Measurements from ENCODE around the gene UQCRQ.
A peak's percentile ranks its signal among the peaks of the same experiment; 100 is the strongest.

UQCRQ gene

DNA sequence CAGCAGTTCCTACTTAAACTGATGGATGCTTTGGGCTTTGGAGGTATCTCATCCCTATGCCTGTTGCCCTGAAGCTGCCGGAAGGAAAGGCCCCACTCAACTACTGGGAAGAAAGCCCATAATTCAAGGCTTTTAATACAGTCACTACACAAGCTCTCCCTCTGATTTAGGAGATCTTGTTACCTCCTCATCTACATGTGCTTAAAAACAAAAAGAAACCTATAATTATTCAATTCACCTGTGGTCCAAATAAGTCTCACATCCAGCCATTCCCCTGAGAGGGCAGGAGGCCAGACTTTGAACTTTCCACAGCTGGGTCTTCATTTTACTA is 6.3 kb downstream of the UQCRQ start:
- no peak for DNase-seq

DNA sequence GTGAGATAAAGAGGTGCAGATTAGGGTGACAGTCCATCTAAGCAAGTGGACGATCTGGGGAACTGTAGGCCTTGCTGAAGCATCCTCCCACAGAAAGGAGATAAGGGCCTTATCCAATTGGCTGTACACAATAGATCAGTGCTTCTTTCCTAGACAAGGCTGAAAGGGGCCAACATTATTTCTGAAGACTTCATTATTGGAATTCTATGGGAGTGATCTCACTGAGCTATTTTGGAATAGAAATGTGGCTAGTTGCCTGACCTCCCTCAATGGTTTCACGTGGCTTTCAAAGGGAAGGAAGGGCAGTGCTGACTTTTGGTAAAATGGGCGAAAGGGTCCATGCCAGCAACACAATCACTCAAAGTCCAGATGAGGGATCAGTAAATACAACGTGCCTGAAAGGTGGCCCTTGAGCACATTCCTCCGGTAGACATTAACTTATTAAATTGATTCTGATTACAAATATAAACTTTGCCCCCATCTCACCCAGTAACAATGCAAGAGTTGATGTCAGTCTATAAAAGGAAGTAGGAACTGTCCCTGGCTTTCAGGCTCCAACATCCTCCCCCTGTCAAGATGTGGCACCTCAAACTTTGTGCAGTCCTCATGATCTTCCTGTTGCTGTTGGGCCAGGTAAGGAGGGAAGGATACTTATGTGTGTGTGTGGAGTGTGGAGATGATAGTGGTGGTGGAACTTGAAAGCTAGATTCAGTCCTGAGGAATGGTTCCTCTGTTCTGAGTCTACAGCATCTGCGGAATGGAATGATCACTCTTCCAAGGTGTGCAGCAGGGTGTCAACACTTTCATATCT is 6.9 kb downstream of the UQCRQ start, which contains the start of gene LEAP2:
TSS of gene LEAP2 (plus strand) at position 550 of the 811 bp plus-strand sequence. CDS start at position 577, 27 bp downstream.
- no peak for DNase-seq

DNA sequence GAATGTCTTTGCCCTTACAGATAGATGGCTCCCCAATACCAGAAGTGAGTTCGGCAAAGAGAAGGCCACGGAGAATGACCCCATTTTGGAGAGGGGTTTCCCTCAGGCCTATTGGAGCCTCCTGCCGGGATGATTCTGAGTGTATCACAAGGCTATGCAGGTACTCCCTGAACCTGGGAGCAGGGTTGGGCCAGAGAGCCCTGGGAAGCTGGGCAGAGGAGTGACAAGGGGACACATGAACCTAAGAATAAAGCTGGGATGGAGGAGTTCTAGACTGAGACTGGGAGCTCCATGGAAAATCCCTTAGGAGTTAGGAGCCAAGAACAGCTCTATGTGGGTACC is 7.5 kb downstream of the UQCRQ start:
- no peak for DNase-seq

DNA sequence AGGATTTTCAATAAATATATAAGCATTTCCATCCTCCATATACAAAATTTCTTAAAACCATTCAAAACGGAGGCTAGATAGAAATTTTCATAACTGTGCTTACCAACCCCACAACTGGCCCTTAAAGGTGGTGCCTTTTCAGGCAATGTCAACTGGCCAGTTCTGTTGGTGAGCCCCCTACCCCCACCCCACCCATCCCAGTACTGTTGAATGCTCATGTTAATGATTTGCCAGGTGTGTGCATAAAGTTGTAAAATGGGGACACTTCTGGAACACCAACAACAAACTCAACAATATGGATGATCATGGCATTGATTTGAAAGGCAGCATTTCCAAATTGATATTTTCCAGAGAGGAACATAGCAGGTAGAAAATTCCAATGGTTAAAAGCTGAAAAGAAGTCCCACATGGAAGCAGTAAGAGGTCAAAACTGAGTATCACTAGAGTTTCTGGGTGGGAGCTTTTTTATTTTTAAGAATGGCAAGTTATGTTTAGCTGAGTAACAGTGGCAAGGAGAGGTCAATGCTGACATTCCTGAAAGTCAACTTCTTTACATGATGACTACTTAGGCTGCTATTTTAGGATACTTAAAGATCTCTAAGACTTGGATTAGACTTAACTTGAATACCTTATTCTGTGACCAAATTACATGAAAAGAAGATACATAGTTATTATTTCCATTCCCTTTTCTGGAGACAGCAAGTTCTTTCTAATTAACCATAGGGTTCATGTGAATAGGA is 9.7 kb downstream of the UQCRQ start:
- no peak for DNase-seq

DNA sequence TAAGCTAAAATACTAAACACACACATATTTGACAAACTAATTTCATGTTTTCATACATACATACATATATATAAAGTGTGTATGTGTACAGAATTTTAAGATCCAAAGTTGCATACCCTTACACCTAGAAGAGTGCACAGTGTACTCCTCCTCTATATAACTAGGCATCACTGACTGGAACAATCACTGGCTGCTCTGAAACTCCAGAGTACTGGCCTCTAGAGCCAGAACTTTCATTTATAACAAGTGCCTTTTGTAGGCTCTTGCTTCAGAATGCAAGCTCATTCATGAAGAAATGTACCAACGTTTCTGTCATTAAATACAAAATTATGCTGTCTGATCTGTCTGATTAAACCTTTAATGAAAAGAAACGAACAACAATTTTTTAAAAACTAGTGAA is 11.0 kb downstream of the UQCRQ start:
- DNase-seq: no peak

DNA sequence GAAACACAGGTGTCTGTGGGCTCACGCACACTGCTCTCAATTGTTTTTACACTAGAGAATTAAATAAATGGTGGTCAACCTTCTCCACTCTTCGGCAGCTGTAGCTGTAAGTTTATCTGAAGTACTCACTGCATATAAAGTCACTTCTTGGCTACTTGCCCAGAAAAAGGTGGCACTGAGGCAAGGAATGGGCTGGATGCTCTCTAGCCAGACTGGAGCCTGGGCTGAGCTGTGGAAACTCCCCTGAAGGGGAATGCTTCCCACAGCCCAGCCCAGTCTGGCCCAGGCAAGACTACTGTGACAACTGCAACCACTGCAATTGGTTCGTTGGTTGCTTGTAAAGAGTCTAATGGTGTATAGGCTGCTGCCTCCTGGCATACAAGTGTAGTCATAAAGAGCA is 11.5 kb downstream of the UQCRQ start:
- DNase-seq: no peak

DNA sequence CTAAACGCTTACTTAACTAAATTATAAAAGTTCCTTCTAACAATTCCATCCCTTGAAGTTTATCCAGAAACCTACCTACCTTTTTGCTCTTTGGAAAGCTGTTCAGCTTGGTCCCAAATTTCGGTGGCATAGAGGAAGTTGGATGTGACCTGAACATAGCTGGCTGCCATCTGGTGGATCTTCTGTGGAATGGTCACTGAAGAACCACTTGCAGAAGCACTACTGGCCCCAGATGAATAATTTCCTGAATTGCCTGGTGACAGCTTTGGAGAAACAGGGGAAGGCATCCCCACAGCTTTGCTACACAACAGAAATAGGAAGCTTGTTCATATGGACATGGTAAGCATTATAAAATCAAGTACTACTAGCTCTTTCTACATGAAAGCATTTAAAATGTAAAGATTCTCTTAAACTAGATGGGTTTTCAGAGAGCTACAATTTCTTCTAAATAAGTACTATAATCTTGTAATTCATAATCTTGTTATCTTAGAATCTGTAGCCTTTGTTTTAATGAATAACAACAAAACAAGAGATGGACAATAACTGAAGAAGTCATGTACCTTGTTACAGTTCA is 16.9 kb downstream of the UQCRQ start:
- peak in 1 of 2 experiments; percentile 7 for DNase-seq

DNA sequence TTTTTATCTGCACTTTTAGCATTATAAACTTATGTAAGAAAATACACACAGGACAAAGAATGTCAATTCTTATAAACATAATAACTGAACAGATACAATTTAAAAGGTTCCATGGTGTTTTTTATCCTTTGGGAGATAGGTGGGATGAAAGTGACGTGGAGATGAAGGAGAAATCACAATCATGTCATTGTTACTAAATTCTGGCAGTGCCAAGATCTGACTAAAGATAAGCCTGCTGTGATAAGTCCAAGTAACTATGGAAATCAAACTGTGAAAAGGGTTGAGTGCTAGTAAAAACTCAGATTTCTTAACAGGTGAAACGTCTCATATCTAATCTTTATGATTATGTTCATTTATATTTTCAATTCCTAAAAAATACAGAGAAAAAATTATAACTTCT is 18.1 kb downstream of the UQCRQ start:
- no peak for DNase-seq

DNA sequence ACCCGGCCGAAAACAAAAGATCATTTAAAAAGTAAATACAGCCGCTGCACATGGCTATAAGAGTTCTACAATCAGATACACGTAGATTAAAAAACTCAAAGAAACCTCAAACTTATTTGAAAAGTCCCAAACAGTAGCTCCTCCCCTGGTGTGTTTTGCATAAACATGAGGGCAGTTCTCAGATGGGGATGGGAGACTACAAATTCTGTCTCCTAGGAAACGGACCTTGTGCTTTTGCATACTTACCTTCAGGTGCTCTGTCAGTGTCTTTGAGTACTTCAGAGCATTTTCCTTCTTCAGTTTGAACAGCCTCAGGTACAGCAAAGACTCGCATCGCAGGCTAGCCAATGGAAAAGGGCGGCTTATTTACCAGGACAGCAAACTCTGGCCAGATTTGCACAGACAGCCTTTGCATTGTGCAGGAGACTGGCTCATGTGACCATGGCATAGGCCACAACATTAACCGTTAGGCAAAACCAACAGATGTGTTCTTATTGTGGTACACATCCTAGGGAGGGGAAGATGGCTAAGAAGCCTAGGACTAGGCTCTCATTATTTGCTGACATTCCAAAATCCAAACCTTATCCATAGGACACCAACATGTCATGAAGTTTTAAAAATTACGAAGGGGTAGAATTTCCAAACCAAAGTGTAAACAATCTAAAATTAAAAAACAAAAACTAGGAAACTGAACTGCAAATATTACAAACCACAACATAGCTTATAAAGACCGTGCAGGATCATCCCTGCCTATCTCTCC is 19.8 kb downstream of the UQCRQ start:
- DNase-seq: no peak

DNA sequence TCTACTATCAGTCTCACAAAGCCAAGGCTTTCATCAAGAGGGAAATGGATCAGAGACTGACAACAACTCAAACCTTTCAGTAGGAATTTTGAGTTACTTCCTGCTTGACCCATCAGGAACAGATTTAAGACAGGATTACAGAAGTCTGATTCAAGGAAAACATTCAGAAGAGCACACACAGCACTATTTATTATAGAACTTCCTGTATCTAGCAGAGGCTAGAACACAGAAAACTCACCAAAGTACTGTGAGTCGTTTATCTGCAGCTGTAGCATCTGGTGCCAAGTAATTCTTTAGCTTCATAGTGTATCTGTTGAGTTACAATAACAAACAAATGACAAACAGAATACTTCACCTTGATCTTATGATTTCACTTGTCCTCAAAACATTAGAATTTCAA is 20.8 kb downstream of the UQCRQ start:
- no peak for DNase-seq

DNA sequence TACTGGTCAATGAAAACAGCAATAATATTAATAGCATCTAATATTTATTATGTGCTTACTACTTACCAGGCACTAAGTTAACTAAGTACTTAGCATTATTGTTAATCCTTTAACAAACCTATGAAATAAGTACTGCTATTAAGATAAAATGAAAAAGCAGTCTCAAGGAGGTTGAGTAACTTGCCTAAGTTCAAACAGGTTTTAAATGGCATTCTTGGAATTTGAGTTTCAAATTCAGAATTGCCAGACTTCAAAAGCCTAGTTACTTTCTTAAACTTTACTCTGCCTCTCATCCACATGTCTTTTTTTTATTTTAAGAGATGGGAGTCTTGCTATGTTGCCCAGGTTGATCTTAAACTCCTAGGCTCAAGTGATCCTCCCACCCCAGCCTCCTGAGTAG is 23.1 kb downstream of the UQCRQ start:
- DNase-seq: no peak

DNA sequence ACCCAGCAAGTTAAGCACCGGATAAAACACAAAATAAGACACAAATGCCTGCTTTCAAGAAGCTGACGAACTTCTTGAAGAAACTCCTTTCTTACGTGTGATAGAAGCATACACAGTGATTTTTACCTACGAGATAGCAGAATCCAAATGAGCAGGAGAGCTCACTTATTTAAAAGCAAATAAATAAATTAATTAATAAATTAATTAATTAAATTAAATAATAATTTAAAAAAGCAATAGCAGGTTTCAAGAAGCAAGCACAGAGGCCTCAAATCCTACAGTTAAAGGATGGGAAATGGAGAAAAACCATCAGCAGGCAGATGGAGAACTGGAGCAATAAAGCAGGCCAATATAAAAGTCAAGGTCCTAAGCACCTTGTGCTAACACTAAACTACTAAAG is 24.4 kb downstream of the UQCRQ start:
- no peak for DNase-seq

DNA sequence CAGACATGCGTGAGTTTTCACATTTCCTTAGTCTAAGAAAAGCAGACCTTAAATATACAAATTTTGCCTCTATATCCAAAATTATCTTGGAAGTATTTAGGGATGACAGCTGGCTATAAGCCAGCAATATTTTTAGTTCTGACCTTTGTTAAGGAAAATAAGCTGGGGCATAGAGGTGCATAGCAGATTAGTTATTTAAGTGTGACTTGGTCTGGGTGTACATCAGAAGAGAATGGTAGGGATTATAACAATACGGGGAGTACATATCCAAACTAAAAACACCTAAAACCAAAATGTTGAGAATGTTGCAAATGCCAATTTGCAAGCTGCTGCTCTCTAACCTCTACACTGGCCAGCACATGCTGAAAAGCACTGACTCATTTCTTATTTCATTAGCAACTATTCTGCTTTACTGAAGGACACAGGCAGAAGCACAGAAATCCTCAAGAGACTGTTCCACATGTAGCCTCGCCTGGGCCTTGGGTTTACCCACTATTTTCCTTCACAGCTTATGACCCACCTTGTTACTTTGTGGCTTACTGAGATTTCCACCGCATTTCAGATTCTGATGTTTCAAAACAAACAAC is 29.4 kb downstream of the UQCRQ start:
- DNase-seq: no peak

DNA sequence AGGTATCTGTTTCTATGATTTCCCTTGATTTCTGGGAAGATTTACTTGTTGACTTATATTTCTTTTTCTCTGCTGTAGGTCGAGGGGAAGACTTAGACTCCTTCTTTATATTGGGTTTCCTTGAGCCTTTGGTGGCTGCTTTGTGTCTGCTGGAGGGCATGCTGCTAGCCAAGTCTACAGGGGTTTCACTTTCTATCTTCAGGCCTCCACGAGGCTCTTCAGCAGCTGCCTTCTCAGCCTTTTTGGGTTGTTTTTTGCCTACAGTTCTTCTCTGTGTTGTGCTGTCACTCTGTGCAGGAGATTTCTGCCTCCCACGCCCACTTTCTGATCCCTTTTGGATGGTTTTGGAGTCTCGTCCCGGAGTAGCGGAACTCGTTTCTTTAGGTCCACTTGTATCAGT is 30.2 kb downstream of the UQCRQ start:
- DNase-seq: no peak

DNA sequence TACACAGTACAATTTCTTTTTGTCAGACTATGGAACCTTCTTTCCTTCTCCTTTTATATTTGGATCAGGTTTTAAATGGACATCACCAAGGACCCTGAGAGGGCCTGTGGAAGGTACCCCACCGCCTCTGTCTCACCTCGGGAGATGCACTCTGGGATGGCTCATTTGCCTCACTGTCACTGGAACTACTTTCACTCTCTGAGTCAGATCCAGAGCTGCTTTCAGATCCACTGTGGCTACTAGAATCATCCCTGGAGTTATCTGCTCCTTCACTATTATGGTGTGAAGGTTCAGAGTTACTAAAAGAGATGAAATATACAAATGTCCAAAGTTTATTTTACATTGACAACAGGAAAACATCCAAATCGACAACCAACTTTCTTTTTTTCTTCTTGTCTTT is 31.7 kb downstream of the UQCRQ start:
- DNase-seq: no peak

DNA sequence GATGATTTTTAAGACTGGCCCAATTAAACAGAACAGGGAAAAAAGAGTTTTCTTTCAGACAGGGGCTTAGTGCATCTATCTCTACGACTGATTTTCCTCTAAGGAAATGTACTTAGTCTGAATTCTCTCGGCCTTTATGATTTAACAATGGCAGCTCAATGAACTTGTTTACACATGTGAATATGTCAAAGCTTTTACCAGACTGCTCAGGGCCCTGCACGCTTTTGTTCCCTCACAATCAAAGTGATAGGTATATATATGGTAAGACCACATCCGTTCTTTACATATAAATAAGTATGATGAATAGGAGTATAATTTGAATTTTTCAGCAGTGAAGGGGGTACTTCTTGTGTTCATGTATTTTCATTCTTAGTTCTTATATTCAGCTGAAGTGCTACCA is 34.6 kb downstream of the UQCRQ start:
- DNase-seq: no peak

DNA sequence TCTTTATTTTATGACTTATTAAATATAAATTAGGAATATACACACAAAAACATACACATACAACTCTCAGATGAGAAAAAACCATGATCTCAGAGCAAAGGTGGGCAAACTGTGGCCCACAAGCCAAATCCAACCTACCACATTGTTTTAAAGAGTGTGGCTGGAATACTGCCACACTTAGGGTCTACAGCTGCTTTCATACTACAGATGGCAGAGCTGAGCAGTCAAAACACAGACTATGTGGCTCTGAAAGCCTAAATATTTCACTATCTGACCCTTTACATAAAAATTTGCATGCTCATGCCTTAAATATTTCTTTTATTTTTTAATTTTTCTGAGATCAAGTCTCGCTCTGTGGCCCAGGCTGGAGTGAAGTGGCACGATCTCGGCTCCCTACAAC is 35.3 kb downstream of the UQCRQ start:
- DNase-seq: no peak

DNA sequence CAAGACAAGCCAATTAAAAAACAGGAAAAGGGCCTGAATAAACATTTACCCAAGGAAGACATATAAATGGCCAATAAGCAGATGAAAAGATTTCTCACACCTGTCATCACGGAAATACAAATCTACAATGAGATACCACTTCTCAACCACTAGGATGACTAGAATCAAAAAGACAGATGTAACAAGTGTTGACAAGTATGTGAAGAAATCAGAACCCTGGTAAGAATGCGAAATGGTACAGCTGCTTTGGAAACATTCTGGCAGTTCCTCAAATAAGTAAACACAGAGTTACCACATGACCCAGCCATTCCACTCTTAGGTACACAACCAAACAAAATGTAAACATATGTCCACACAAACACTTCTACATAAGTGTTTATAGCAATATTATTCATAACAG is 39.5 kb downstream of the UQCRQ start:
- peak in 1 of 2 experiments; percentile 39 for DNase-seq

DNA sequence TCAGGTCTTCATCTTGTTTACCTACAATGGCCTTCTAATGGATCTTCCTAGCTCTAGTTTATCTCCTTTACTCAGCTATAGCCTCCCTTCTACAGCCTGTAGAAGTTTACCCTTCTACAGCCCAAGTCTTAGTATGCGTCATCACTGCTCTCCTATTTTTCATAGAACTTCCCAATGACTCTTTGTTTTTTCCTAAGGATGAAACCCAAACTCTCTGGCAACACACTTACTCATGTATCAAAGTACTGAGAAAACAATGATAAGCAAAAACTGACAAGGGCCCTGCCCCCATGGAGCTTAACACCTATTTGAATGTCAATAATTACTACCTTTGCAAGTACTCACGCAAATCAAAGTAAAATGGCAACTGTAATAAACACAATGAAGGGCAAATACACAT is 40.7 kb downstream of the UQCRQ start:
- DNase-seq: no peak

DNA sequence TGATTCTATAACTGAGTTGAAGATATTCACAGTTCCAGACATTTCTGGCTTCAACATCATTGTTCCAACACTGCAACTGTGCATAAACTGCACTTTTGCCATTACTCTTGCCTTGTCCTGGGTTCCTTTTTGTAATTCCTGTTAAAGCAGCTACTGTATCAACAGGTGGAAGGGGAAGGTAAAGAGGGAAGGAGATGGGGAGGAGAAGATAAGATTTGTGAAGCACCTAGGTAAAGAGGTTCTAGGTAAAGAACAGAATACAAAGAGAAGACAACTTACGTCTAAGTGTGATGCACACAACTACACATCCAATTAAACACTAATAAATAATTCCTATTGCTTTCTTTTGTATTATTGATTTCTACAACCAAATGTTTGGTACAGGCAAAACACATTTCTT is 43.3 kb downstream of the UQCRQ start:
- no peak for DNase-seq

DNA sequence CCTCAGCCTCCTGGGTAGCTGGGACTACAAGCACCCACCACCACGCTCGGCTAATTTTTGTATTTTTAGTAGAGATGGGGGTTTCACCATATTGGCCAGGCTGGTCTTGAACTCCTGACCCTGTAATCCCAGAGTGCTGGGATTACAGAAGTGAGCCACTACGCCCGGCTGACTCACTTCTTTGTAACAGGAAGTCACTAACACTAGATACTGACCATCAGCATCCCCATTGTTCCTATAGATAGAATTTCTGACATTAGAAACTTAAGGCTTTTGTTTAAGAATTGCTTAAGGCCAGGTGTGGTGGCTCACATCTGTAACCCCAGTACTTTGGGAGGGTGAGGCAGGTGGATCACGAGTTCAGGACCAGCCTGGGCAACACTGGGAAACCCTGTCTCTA is 49.2 kb downstream of the UQCRQ start:
- no peak for DNase-seq

DNA sequence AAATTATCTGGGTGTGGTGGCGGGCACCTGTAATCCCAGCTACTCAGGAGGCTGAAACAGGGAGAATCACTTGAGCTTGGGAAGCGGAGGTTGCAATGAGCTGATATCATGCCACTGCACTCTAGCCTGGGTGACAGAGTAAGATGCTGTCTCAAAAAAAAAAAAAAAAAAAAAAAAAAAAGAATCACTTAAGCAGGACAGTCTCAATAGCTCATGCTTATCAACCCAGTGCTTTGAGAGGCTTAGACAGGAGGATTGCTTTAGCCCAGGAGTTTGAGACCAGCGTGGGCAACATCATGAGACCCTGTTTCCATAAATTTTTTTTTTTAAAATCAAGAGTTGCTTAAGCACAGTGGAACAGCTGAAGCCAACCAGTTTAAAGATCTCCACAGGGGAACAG is 49.6 kb downstream of the UQCRQ start:
- no peak for DNase-seq
